SK-N-SH (cell line): ENCODE results near the gene NEGR1. TPM values are rescaled to one million over a fixed set of nuclear protein-coding genes. Genes with fewer than 3 reads are reported as not detected.

Experiments
- CTCF ChIA-PET: fragments of 300-600, 350-600 bp; formaldehyde crosslinking; extraction: SDS; loops from one replicate; lab custom pipeline; 2021; lab: Yijun Ruan, JAX
- POLR2A ChIA-PET: fragments of 350-600 bp; sonication (Branson Sonifier 250); formaldehyde crosslinking; extraction: SDS; loops from one replicate; lab custom pipeline; 2020; ENCODE audit warnings: antibody characterized with exemption, inconsistent platforms; lab: Yijun Ruan, JAX
- DNase-seq: peaks from one replicate; pipeline ENCODE4 v3.0.0; 2012
- H2AFZ ChIP-seq: fragments of 200-600 bp; sonication (generic); 2 replicates; pipeline ENCODE4 v1.8.1; 2016; ENCODE audit warnings: antibody characterized with exemption, mild to moderate bottlenecking, low read depth
- H3F3A ChIP-seq: fragments of 200-600 bp; sonication (generic); replicated peaks from 2 replicates; pipeline ENCODE3; 2016; ENCODE audit warnings: antibody characterized with exemption, mild to moderate bottlenecking; ENCODE audit not compliant: insufficient read depth
- H3K27ac ChIP-seq, 2 experiments: fragments of 200-500 bp in 1 of 2; fragments of 200-600 bp in 1 of 2; sonication (Bioruptor generic) in 1 of 2; sonication (generic), shearing (Covaris generic) in 1 of 2; 2 replicates each; pipeline versions ENCODE4 v1.5.1 to v1.6.1; 2014 to 2016; ENCODE audit warnings: low read depth in 2 of 2, inconsistent platforms in 1 of 2, low read length in 1 of 2, mild to moderate bottlenecking in 1 of 2, mixed read lengths in 1 of 2
- H3K27me3 ChIP-seq: fragments of 200-600 bp; sonication (generic), shearing (Covaris generic); 2 replicates; pipeline ENCODE4 v1.6.1; 2016; ENCODE audit warnings: mixed run types; ENCODE audit not compliant: insufficient read depth
- H3K36me3 ChIP-seq, 2 experiments: fragments of 200-500 bp in 1 of 2; fragments of 200-600 bp in 1 of 2; sonication (Bioruptor generic) in 1 of 2; sonication (generic) in 1 of 2; replicated peaks in 1 of 2; 2 replicates each; pipeline versions ENCODE3 to v1.5.1; 2014 to 2016; ENCODE audit warnings: low read length in 1 of 2, mild to moderate bottlenecking in 1 of 2; ENCODE audit not compliant: insufficient read depth in 2 of 2, control insufficient read depth in 1 of 2
- H3K4me1 ChIP-seq, 2 experiments: fragments of 200-500 bp in 1 of 2; fragments of 200-600 bp in 1 of 2; sonication (Bioruptor generic) in 1 of 2; sonication (generic), shearing (Covaris generic) in 1 of 2; 2 replicates each; pipeline versions ENCODE4 v1.5.1 to v1.6.1; 2014 to 2016; ENCODE audit warnings: low read depth in 1 of 2, low read length in 1 of 2, mixed run types in 1 of 2; ENCODE audit not compliant: insufficient read depth in 2 of 2, control insufficient read depth in 1 of 2
- H3K4me2 ChIP-seq: fragments of 200-600 bp; sonication (generic), shearing (Covaris generic); 2 replicates; pipeline ENCODE4 v1.6.1; 2017; ENCODE audit warnings: mixed run types
- H3K4me3 ChIP-seq, 2 experiments: fragments of 200-500 bp in 1 of 2; fragments of 200-600 bp in 1 of 2; sonication (Bioruptor generic) in 1 of 2; sonication (generic), shearing (Covaris generic) in 1 of 2; 2 replicates each; pipeline versions ENCODE4 v1.5.1 to v1.8.1; 2014 to 2016; ENCODE audit warnings: low read depth in 2 of 2, inconsistent platforms in 1 of 2, low read length in 1 of 2, mild to moderate bottlenecking in 1 of 2, mixed read lengths in 1 of 2, moderate library complexity in 1 of 2
- H3K79me2 ChIP-seq: fragments of 200-600 bp; sonication (generic); 2 replicates; pipeline ENCODE4 v1.8.1; 2017; ENCODE audit warnings: mild to moderate bottlenecking; ENCODE audit not compliant: insufficient read depth
- H3K9ac ChIP-seq: fragments of 200-600 bp; sonication (generic); 2 replicates; pipeline ENCODE4 v1.6.1; 2017; ENCODE audit warnings: mixed run types
- H3K9me2 ChIP-seq: fragments of 200-600 bp; sonication (generic); 2 replicates; pipeline ENCODE4 v1.6.1; 2017; ENCODE audit warnings: mixed run types
- H3K9me3 ChIP-seq: fragments of 200-600 bp; sonication (generic); 2 replicates; pipeline ENCODE4 v1.6.1; 2017; ENCODE audit warnings: mixed run types, mild to moderate bottlenecking, moderate library complexity
- H4K20me1 ChIP-seq: fragments of 200-600 bp; sonication (generic); 2 replicates; pipeline ENCODE4 v1.6.1; 2017; ENCODE audit warnings: mild to moderate bottlenecking, mixed run types; ENCODE audit not compliant: insufficient read depth
- ELF1 ChIP-seq: IDR thresholded peaks from 2 replicates; pipeline ENCODE4 v1.4.0; 2012
- EP300 ChIP-seq, 2 experiments: IDR thresholded peaks; 2 replicates each; pipeline versions ENCODE4 v1.4.0 to v1.6.1; 2012; ENCODE audit warnings: borderline replicate concordance in 1 of 2, low read depth in 1 of 2, low read length in 1 of 2
- GABPA ChIP-seq: IDR thresholded peaks from 2 replicates; pipeline ENCODE4 v1.4.0; 2012; ENCODE audit warnings: low read depth, mild to moderate bottlenecking
- MEF2A ChIP-seq: IDR thresholded peaks from 2 replicates; pipeline ENCODE4 v1.4.0; 2012; ENCODE audit warnings: low read depth, borderline replicate concordance
- NFIC ChIP-seq: IDR thresholded peaks from 2 replicates; pipeline ENCODE4 v1.4.0; 2012; ENCODE audit warnings: borderline replicate concordance
- NRF1 ChIP-seq: IDR thresholded peaks from 2 replicates; pipeline ENCODE4 v1.6.1; 2012; ENCODE audit warnings: low read depth, mild to moderate bottlenecking, low read length
- RAD21 ChIP-seq: IDR thresholded peaks from 2 replicates; pipeline ENCODE4 v1.6.1; 2012; ENCODE audit warnings: mild to moderate bottlenecking, low read length
- RFX5 ChIP-seq: IDR thresholded peaks from 2 replicates; pipeline ENCODE4 v1.6.1; 2012; ENCODE audit warnings: mild to moderate bottlenecking, improper control_type of control experiment, low read length
- RXRA ChIP-seq: IDR thresholded peaks from 2 replicates; pipeline ENCODE4 v1.4.0; 2012; ENCODE audit warnings: low read depth, mild to moderate bottlenecking, borderline replicate concordance
- TAF1 ChIP-seq: IDR thresholded peaks from 2 replicates; pipeline ENCODE4 v1.6.1; 2012; ENCODE audit warnings: low read depth, mild to moderate bottlenecking, low read length, moderate library complexity, borderline replicate concordance
- TEAD4 ChIP-seq: IDR thresholded peaks from 2 replicates; pipeline ENCODE4 v1.4.0; 2012; ENCODE audit warnings: mild to moderate bottlenecking, borderline replicate concordance; ENCODE audit not compliant: insufficient read depth
- YY1 ChIP-seq: IDR thresholded peaks from 2 replicates; pipeline ENCODE4 v1.4.0; 2012; ENCODE audit warnings: low read depth, mild to moderate bottlenecking
- WGBS: methylation state at CpG from one replicate; pipeline ENCODE4 v1.1.6; 2017; ENCODE audit warnings: low lambda C conversion rate; 5-methylcytosine and 5-hydroxymethylcytosine counted together
- polyA plus RNA-seq, 3 experiments: library from polyadenylated mRNA; depleted of rRNA; stranded (reverse); fragments of >200 nt; gene quantifications; 2 replicates each; pipeline ENCODE4 v1.2.3, GENCODE V29; 2012
- TF ChIP-seq, protein P1 (sequence below): fragments of 150-350 bp; IDR thresholded peaks from 2 replicates; pipeline ENCODE4 v1.6.1; 2016; ENCODE audit warnings: mild to moderate bottlenecking, low read depth, low read length
- TF ChIP-seq, protein P2 (sequence below): IDR thresholded peaks from 2 replicates; pipeline ENCODE4 v1.6.1; 2012; ENCODE audit warnings: mild to moderate bottlenecking, low read depth, low read length, moderate library complexity

Gene NEGR1
- polyA plus RNA-seq, 1 of the 3 experiments (the other 2 are of a cell fraction) = 0.21 TPM

DNA sequence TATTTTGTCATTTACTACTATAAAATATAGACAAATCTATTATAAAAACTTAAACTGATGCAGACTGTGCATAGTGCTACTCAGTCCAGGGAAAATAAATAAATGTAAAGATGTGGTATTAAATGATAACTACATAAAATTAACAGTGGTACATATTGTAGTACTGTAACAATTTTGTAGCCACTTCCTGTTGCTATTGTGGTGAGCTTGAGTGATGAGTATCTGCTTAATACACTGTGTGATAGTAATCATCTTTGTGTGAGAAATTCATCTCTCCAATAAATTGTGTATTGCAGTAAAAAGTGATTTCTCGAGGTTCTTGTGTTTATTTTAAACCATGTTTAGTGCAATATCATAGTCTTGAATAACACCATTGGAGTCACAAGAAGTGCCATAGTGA lies 848.1 kb downstream of the NEGR1 start:
- Histone ChIP-seq H2AFZ (no peak overlapping the region), H3K79me2 (no peaks in the 10 kb centered on the region), H4K20me1 (no peaks in the 10 kb centered on the region), H3K27me3 (no peaks in the 10 kb centered on the region), H3K27ac (no peak overlapping the region), H3F3A (no peaks in the 10 kb centered on the region), H3K4me2 (no peak overlapping the region), H3K36me3 (no peaks in the 10 kb centered on the region), H3K9ac (no peak overlapping the region), H3K4me1 (no peaks in the 10 kb centered on the region), H3K4me3 (no peak overlapping the region), H3K9me2 (no peaks in the 10 kb centered on the region), H3K9me3 (no peaks in the 10 kb centered on the region)
- ChIA-PET POLR2A (no interaction called here), CTCF (no interaction called here)
- TF ChIP-seq YY1 (no peak), RXRA (no peak), EP300 (IDR thresholded peaks at IDR 0.05; ENCODE audit: borderline replicate concordance in 1 of 2, low read depth in 1 of 2, low read length in 1 of 2) (no peak), TEAD4 (no peak), RAD21 (no peak), TAF1 (no peak), NFIC (no peak), GABPA (no peak), ELF1 (no peak), RFX5 (no peak), MEF2A (no peak)
- TF ChIP-seq, protein P1, sequence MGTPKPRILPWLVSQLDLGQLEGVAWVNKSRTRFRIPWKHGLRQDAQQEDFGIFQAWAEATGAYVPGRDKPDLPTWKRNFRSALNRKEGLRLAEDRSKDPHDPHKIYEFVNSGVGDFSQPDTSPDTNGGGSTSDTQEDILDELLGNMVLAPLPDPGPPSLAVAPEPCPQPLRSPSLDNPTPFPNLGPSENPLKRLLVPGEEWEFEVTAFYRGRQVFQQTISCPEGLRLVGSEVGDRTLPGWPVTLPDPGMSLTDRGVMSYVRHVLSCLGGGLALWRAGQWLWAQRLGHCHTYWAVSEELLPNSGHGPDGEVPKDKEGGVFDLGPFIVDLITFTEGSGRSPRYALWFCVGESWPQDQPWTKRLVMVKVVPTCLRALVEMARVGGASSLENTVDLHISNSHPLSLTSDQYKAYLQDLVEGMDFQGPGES = no peak
- TF ChIP-seq, protein P2, sequence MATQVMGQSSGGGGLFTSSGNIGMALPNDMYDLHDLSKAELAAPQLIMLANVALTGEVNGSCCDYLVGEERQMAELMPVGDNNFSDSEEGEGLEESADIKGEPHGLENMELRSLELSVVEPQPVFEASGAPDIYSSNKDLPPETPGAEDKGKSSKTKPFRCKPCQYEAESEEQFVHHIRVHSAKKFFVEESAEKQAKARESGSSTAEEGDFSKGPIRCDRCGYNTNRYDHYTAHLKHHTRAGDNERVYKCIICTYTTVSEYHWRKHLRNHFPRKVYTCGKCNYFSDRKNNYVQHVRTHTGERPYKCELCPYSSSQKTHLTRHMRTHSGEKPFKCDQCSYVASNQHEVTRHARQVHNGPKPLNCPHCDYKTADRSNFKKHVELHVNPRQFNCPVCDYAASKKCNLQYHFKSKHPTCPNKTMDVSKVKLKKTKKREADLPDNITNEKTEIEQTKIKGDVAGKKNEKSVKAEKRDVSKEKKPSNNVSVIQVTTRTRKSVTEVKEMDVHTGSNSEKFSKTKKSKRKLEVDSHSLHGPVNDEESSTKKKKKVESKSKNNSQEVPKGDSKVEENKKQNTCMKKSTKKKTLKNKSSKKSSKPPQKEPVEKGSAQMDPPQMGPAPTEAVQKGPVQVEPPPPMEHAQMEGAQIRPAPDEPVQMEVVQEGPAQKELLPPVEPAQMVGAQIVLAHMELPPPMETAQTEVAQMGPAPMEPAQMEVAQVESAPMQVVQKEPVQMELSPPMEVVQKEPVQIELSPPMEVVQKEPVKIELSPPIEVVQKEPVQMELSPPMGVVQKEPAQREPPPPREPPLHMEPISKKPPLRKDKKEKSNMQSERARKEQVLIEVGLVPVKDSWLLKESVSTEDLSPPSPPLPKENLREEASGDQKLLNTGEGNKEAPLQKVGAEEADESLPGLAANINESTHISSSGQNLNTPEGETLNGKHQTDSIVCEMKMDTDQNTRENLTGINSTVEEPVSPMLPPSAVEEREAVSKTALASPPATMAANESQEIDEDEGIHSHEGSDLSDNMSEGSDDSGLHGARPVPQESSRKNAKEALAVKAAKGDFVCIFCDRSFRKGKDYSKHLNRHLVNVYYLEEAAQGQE = no peak
- DNase-seq = no peak
- 33% methylated on average over 1 of the region's 1 CpG for WGBS

DNA sequence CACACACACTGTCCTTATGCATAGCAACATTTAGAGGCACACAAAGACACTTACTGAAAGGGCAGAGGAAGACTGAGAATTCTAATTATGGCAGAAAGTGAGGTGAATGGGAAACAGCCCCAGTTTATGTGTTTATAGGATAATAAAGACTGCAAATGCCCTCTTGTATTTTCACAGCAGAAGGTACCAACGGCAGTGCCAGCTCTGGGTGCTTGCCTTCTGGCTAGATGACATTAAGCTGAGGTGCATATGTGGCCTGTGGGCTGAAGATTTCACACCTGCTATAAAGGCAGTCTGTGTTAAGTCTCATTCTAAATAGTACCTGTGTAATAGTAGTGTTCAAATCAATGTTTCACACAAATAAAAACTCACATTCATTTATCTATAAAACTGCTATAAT lies 854.3 kb downstream of the NEGR1 start:
- TF ChIP-seq NRF1 = no peak
- TF ChIP-seq, all 33 proteins: peak for 0
- Histone ChIP-seq H3K9me3 (no peaks in the 10 kb centered on the region), H3K9me2 (no peaks in the 10 kb centered on the region), H3K36me3 (no peaks in the 10 kb centered on the region), H2AFZ (no peak overlapping the region), H3K4me3 (no peak overlapping the region), H3F3A (no peaks in the 10 kb centered on the region), H3K27ac (no peak overlapping the region), H3K4me2 (no peak overlapping the region), H3K4me1 (no peaks in the 10 kb centered on the region; a peak in 3 of 4 replicates), H3K9ac (no peak overlapping the region), H3K79me2 (no peaks in the 10 kb centered on the region), H3K27me3 (no peaks in the 10 kb centered on the region), H4K20me1 (no peaks in the 10 kb centered on the region)
- ChIA-PET POLR2A (no interaction called here), CTCF (no interaction called here)
- 21% methylated on average over 1 of the region's 1 CpG for WGBS
- no peak for DNase-seq
